ENCODE results near the gene MRPL43.
A peak's percentile ranks its signal among the peaks of the same experiment; 100 is the strongest.
"Not testable (repeated sequence)": the region's sequence is repeated elsewhere in the genome, so short reads cannot be mapped to it uniquely, and the experiment has no call there.

Gene MRPL43

DNA sequence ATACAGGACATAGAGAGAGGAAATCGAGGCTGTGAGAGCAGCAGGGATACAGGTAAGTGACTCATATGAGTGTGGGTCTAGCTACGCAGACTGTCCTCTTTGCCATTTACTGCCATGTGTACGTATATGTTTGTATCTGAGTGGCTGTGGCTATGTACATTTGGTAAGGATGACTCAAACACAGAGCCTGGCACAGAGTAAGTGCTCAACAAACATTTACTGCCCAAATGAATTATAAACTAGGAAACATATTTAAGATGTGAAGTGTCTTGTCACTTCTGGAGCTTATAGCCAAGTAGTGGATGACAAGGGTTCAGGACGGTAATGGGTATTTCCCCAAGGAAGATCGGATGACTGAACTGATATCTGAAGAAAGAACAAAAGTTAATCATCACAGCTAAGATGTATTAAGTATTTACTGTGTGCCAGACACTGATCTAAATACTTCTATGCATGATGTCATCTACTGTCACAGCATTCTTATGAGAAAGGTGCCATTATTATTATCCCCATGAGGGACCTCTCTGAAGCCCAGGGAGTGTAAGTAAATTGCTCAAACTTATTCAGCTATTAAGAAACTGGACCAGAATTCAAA lies 6.0 kb downstream of the MRPL43 start:
- no peak for DNase-seq

DNA sequence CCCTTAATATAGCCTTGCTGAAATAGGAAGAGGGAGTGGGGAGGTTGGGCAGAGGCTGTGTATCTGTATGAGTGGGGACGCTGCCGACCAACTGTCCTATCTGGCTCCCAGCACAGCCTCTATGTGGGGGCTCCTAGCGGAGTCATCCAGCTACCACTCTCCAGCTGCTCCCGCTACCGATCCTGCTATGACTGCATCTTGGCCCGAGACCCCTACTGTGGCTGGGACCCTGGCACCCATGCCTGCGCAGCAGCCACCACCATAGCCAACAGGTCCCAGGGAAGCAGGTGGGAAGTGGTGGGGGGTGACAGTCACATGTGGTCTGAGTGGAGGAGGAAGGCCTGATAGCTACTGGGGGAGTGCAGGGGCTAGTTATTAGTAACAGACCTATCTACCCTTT lies 6.6 kb downstream of the MRPL43 start:
- no peak for DNase-seq

DNA sequence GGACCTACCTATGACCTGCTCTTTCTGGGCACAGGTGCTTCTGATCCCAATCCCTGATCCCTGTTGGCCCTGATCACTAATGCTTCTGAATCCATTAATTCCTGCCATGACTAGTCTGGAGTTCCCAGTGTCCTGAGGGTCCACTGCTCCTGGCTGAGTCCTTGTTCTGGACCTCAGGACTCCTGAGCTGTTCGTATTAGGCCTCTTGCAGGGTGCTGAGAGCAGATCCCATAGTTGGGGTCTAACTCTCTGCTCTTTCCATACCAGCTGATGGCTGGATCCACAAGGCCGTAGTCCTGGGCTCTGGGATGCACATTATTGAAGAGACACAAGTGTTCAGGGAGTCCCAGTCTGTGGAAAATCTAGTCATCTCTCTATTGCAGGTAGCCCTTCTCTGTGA lies 7.0 kb downstream of the MRPL43 start:
- DNase-seq = no peak

DNA sequence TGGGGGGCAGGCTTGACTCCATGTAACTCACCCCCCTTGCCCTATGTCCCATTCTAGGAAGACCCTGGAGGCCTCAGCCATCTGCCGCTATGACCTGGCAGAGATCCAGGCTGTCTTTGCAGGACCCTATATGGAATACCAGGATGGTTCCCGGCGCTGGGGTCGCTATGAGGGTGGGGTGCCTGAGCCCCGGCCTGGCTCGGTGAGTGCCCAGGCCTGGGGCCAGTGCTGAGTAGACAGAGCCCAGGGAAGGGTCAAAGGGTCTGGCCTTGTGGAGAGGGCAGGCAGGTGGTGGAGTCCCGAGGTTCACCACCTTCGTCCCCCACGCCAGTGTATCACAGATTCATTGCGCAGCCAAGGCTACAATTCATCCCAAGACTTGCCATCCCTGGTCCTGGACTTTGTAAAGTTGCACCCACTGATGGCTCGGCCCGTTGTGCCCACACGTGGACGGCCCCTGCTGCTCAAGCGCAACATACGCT lies 7.5 kb downstream of the MRPL43 start:
- DNase-seq = no peak

DNA sequence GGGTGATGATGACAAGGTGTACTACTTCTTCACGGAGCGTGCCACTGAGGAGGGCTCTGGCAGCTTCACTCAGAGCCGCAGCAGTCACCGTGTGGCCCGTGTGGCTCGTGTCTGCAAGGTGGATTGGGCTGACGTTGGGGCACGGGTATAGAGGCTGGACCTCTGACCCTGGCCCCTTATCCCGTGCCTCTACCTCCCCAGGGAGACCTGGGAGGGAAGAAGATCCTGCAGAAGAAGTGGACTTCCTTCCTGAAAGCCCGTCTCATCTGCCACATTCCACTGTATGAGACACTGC lies 8.4 kb downstream of the MRPL43 start:
- no peak for DNase-seq

DNA sequence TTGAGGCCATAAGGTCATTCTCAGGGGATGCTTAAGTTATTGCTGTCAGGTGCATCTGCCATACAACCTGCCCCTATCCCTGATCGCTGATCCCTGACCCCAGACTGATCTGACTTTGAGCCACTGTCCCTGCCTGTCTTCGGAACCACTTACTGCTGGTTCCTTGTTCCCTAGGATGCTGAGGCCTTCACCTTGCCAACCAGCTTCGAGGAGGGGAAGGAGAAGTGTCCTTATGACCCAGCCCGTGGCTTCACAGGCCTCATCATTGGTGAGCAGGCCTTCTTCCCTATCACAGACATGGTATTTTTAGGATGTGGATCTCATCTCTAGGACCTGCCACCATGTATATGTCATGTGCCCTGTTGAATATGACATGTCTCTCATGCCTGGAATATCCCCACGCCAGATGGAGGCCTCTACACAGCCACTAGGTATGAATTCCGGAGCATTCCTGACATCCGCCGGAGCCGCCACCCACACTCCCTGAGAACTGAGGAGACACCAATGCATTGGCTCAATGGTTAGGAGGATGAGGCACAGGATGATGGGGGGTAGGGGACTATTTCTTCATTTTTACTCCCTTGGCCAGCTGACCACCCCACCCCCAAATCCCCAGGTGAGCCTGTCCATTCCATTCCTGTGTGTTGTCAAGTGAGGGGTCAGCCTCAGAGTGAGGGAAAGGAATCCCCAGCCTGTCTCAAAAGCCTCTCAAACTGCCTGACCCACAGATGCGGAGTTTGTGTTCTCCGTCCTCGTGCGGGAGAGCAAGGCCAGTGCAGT lies 9.0 kb downstream of the MRPL43 start:
- DNase-seq = no peak

DNA sequence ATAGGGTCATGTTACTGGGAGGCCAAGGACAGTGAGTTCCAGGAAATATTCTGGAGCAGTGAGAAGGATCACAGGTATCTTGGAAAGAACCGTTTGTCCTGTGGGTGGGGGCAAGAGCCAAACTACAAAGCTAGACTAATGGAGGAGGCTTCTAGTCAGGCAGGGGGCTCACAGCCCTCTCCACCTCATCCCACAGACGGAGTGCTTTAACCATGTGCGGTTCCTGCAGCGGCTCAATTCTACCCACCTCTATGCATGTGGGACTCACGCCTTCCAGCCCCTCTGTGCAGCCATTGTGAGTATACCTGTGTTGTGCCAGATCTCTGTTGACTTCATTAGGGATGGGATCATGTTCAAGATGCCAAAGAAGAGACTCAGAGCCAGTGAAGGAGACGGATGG lies 9.9 kb downstream of the MRPL43 start:
- DNase-seq = no peak

DNA sequence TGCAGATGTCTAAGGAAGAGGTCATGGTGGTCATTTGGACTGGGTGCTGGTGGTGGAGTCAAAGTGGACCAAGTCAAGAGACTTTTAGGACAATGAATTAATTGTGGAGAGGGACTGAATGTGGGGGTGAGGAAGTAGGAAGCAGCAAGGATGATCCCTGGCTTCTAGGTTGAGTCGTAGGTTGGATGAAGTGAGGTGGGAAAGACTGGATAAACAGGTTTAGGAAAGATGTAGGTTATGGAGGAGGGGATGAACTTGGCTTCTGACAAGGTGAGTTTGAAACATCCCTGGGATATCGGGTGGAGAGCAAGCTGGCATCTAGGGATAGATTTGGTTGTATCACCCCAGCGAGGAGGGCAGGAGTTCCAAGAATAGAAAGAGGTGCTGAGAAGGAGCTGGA lies 10.4 kb downstream of the MRPL43 start:
- DNase-seq = no peak

DNA sequence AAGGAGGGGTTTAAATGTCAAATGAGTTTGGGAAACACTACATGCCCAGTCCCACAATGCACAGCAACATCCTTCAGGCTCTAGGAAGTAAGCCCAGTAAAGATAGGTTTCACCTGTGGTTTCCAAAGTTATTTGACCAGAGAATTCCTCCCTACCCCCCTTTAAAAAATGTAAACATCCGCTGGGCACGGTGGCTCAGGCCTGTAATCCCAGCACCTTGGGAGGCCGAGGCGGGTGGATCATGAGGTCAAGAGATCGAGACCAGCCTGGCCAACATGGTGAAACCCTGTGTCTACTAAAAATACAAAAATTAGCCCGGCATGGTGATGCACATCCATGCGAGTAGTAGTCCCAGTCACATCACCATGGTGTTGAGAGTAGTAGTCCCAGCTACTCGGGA lies 11.9 kb downstream of the MRPL43 start:
- not testable (repeated sequence) for DNase-seq

DNA sequence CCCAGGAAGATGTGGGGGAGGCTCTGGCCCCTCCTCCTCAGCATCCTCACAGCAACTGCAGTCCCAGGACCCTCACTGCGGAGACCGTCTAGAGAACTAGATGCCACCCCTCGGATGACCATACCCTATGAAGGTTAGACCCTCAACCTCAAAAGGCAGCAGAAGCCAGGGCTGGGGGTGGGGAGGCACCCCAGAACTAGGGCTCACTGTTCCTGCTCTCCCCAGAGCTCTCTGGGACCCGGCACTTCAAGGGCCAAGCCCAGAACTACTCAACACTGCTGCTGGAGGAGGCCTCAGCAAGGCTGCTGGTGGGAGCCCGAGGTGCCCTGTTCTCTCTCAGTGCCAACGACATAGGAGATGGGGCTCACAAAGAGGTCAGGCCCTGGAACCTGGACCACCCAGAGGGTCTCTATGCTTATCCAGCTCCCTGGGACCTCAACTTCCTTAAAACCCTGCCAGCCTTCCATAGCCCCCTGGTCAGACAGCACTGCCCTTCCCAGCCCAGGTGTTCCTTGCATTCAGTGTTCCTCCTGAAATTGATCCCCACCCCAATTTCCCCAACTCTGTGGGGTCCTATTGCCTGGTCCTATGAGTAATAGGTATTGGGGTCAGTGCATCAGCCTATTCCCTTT lies 14.3 kb downstream of the MRPL43 start:
- DNase-seq = no peak

DNA sequence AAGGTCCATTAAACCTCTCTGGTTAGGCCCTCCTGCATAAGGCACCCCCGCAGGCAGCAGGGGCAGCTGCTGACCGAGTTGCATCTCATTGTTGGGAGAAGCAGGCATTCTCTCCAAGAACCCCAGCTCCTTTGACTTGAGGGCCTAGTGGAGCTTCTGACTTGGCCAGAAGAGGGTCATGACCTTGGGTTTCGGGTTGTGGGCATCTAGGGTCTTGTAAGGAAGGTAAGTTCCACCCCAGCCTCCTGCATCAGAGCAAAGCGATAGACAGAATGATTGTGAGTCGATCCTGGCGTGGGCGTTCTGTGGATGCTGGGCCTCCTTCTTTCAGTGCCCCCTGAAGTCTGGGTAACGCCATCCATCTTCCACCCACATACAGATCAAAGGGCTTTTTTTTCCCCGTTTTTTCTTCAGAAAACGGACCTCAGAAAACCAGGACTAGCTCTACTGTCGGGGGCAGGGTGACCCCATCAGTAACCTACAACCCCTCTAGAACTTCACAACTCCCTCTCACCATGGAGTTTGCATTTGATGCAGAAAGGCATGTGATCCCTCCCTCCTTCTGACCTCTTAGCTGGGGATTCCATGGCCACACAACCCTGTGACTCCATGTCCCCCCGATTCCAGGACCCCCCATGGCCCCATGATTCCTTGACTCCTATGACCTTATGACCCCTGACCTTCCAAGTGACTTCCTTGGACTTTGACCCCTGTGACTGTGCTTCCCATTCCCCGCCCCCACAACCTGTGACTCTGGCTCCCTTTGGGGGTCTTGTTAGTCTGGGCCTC lies 15.0 kb downstream of the MRPL43 start:
- DNase-seq = no peak

DNA sequence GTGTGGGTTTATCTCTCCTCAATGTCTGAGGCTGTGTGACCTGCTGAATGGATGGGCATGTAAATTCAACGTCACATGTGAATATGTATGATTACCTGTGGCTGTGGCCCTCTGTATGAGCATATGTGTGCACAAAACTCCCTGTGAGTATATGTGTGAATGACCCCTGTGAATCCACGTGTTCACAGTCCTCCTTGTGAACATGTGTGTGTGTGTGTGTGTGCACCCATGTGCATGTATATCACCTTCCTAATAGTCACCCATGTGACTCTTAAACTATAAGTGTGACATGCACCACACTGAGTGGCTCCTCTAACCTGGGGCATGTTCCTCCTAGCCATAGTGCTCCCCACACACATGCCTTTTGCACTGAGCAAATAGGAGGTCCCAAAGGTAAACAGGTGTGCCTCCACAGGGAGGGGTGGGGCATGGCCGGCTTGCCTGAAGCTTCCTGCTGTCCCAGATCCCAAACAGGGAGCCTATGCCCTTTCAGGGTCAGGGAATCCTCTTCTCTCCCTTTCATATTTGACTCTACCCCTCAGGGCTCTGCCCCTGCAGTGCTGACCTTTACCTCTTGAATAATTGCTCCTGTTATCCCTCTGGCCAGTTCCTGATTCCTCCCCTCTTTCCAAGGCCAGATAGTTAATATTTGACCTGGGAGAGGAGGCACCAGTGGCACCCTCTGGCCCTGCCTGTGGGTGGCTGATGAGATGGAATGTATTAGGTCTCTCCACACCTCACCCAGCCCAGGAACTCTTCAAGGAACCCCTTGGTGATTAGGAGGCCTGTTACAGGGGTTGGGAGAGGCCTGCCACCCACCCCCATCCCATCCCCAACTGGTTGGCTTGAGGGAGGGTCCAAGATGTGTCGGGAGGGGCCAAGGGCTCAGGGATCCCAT lies 16.1 kb downstream of the MRPL43 start:
- DNase-seq = no peak

DNA sequence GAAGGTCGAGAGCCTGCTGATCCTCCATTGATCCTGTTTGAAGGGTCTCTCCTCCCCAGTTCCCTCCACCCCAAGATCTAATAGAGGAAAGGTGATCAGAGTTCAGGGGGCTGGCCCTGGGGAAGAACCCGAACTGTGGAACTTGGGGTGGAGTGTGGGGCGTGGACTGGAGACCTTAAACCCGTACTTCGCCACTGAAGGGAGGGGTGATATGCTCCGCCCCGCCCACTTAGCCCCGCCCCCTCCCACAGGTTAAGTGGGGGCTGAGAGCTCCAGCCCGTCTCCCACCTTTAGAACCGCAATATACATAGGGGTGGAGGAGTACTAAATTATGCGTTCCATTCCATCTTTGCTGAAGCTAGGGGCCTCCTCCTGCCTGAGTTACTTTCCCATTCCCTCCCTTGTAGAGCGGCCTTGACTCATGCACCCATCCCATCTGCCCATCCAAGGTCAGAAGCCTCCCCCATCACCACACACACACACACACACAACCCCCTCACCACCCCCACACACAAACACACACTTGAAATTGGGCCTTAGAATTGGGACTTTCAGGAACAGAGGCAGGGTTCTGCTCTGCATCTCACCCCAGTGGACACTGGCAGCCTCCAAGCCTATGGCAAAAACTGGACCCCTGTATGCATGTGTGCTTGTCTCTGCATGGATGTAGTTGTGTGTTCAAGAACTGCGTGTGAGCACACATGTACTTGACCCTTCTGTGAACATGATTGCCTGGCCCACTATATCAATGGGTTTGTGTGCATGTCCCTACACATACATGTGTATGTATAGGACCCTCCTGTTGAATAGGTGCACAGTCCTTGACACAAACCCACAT lies 17.0 kb downstream of the MRPL43 start:
- DNase-seq = no peak

DNA sequence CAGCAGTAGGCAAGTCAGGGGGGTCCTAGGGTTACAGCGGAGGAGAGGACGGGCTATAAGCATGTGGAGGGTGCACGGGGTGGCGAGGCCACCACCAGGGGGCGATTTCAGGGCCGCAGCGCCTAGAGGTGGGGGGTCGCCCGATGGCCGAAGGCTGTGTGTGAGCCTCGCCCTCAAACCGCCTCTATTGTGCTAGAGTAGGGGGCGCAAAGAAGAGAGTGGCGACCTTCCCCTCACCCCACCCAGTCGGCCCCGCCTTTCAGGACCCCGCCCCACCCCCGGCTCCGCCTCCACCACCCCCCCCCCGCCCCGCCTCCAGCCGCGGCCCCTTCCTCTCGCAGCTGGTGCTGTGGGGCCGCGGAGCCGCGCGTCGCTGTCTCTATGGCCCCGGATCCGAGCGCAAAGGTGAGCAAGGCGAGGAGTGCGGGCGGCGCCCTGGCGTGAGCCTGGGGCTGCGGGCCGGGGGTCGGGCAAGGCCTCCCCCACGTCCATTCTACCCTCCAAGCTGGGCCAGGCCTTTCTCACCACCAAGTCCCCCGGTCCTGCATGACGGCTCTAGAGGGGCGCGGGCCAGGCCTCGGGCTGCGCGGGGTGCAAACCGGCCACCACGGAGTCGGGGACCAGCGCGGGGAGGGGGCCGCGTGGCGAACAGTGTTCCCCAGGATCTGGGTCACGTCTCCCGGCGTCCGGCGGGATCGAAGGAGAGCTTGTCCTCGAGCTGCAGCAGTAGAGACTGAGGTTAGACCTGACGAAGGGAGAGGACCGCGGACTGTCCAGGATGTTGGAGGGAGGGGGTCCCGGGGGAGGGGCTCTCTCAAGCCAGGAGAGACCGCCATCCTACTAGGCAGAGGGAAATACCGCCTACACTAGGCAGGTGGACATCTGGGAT lies 17.9 kb downstream of the MRPL43 start, which contains the start of gene SEMA4G:
SEMA4G (plus strand) TSS at position 318 of the 889 bp plus-strand sequence. CDS start 3,409 bp downstream, outside the sequence.
- peak; percentile 27 for DNase-seq

DNA sequence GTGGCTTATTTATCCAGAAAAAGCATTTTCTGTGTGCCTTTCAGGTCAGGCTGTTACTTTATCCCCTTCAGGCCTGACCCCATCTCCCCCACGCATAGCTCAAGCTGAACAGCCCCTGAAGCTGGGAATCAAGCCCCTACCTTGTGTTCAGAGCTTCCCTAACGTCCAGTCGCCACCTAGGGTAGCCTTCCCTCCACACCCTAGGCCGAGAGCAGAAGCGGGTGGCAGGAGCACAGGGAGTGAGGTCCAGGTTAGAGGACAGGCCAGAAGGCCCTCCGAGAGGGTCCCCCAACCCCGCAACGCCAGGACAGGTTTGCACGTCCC lies 18.5 kb downstream of the MRPL43 start:
- no peak for DNase-seq

DNA sequence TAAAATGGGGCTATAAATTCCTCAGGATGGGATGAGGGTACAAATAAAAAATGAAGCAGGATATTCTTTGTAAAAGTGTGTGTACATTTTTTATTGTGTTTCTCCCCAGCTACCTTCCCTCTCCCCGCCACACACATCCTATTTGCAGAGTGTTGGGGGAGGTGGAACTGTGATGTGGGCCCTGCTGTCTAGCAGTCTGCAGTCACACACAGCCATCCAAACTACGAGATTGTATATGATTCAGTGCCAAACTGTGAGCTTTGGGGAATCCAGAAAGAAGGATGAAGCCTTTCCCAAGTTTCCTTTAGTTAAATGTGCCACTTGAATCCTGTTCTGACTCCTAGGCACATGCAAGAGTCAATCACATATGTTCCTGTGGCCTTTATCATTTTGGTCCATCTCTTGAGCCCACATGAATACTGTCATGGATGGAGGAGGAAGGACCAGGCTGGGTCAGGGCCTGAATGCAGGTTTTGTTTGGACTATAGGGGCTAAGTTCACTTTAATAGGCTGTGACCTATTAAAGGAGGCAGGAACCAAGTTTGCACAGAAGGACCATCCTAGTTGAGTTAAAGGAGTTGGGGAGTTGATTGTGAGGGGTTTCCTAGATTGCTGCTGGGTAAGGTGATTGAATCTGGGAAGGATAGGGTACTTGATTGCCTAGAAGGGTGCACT lies 19.1 kb downstream of the MRPL43 start:
- DNase-seq = no peak

DNA sequence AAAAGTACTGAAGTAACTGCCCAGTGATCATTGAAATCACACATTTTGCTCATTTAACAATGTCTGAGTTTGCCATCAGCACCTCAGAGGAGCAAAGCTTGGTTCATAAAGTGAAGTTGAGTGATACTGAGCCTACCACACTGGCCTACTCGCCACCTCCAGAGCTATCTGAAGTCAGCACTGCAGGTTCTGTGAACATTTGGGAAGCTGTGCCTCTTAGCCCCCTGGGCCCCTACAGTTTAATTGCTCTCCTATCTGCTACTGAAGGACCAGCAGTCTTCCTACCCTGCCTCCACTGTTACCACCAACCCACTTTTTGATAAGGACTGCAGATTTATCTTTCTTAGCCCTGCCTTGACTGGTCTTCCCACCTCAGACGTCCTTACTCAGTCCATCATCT lies 20.0 kb downstream of the MRPL43 start:
- DNase-seq = no peak

DNA sequence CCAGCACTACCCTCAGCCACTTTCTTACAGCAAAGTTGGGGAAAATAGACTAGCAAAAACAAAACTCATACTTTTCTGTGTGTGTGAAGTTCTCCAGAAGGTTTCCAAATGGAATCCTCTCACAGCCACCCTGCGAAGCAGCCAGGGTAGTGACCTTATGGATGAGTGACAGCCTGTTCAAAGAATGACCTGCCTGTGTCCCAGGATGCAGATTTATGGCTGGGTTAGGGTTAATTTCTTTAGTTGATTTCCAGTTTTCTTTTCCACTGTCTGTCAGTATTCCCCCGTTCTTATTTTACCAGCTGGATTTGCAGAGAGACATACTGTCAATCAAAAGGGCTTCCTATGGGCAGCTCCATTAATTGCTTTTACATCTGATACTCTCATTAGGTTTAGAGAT lies 20.4 kb downstream of the MRPL43 start:
- no peak for DNase-seq

DNA sequence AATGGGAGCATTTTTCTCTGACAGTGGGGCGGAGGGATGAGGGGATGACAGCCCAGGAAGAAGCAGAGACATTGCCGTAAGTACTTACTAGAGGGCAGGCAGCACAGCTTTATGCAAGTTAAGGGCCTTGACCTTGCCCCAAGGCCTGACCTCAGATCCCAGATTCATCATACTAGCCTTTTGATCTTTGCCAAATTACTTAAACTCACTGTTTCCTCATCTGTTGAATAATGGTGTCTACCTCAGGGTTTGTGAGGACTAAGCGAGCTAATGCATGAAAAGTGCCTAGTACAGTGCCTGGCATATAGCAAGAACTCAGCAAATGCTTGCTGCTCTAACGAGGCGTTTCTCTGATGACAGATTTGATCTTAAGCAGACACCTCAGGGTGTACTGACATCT lies 21.5 kb downstream of the MRPL43 start:
- no peak for DNase-seq

DNA sequence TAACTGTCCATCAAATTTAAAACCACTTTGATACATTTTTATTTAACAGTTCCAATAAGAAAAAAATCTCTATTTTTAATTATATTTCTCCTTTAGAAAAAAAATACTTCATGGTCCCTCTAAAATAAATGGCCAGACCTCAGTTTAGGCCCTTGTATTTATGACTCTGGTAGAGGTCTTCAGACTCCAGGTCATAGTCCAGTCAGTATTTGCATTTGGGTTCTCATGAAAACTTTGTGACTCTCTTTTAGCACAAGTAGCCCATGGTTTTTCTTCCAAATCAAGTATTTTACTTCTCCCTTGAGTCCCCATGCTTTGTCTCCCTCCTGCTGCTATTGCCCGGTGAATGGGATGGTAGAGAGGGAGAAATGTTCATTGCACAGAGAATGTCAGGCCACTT lies 23.5 kb downstream of the MRPL43 start:
- DNase-seq = no peak

Data from fibroblast of skin of scalp (primary cell).